ENCODE measurements around the gene NENF. TPM values are rescaled to one million over a fixed set of nuclear protein-coding genes. Genes with fewer than 3 reads are reported as not detected.

NENF gene
- polyA plus RNA-seq, 1 donor (not counting 4 experiments of a cell fraction or from before 2014, with no cell fraction given): 65.6 TPM

GRCh38 chr1:212402666-212403321 is 29.9 kb upstream of the NENF start:
- H3K4me2 ChIP-seq (ENCODE audit: control insufficient read depth, extremely low read depth, insufficient read depth, low read depth, low read length): peak overlapping the region; percentile 57
- DNase-seq (ENCODE audit: low read depth, low spot score): peak; percentile 17
- dilution Hi-C loops (cut with MboI; ENCODE audit: extremely low pct_ligation_motif_present, low sequenced_read_pairs): no loop called here

GRCh38 chr1:212410231-212410820 is 22.4 kb upstream of the NENF start:
- Histone ChIP-seq H3K79me2 (ENCODE audit: control insufficient read depth, insufficient read depth, low read length) (peaks cover 16% of the 10 kb centered on the region), H3K4me2 (ENCODE audit: control insufficient read depth, extremely low read depth, insufficient read depth, low read depth, low read length) (no peak overlapping the region), H3K27ac (ENCODE audit: control insufficient read depth, insufficient read depth, low read length) (no peak overlapping the region), H3K9me3 (ENCODE audit: control insufficient read depth, low read depth, low read length) (no peaks in the 10 kb centered on the region), H3K4me3 (ENCODE audit: control insufficient read depth in 2 of 3, extremely low read depth in 1 of 3, insufficient read depth in 2 of 3, low read depth in 1 of 3, low read length in 3 of 3) (no peak overlapping the region), H3K27me3 (ENCODE audit: control insufficient read depth, extremely low read depth, insufficient read depth, low read length) (no peaks in the 10 kb centered on the region), H3K9ac (ENCODE audit: control insufficient read depth, extremely low read depth, insufficient read depth, low read length) (no peak overlapping the region), H2AFZ (ENCODE audit: control insufficient read depth, low read length) (no peak overlapping the region), H3K36me3 (ENCODE audit: control insufficient read depth in 2 of 2, extremely low read depth in 1 of 2, insufficient read depth in 2 of 2, low read length in 2 of 2) (peaks cover 21 to 27% of the 10 kb centered on the region in 2 experiments), H3K9me1 (ENCODE audit: control insufficient read depth, extremely low read depth, insufficient read depth, low read length) (no peaks in the 10 kb centered on the region), H3K4me1 (ENCODE audit: control insufficient read depth, extremely low read depth, insufficient read depth, low read length) (peaks cover 8% of the 10 kb centered on the region), H4K20me1 (ENCODE audit: control insufficient read depth, extremely low read depth, insufficient read depth, low read length) (no peaks in the 10 kb centered on the region)
- dilution Hi-C loops (cut with MboI; ENCODE audit: extremely low pct_ligation_motif_present, low sequenced_read_pairs): no loop called here
- DNase-seq (ENCODE audit: low read depth, low spot score) (no peak), FAIRE-seq (no peak)
- TF ChIP-seq CTCF (optimal IDR thresholded peaks at IDR 0.05 in 1 of 3, IDR thresholded peaks at IDR 0.05 in 1 of 3, conservative IDR thresholded peaks at IDR 0.05 in 1 of 3; ENCODE audit: extremely low read depth in 1 of 3, insufficient read depth in 2 of 3, low read length in 3 of 3) (no peak), EZH2 (IDR thresholded peaks at IDR 0.05; ENCODE audit: low read length) (no peak)

More at GRCh38 chr1:212402666-212403321, 29.9 kb upstream of the NENF start:
- no peaks in the 10 kb centered on the region for H3K79me2 ChIP-seq (ENCODE audit: control insufficient read depth, insufficient read depth, low read length)
- H3K4me1 ChIP-seq (ENCODE audit: control insufficient read depth, extremely low read depth, insufficient read depth, low read length): peaks cover 16% of the 10 kb centered on the region
- H3K27ac ChIP-seq (ENCODE audit: control insufficient read depth, insufficient read depth, low read length): peak overlapping the region; percentile 84
- H3K27me3 ChIP-seq (ENCODE audit: control insufficient read depth, extremely low read depth, insufficient read depth, low read length): no peaks in the 10 kb centered on the region
- peaks cover 15 to 23% of the 10 kb centered on the region in 2 experiments for H3K36me3 ChIP-seq (ENCODE audit: control insufficient read depth in 2 of 2, extremely low read depth in 1 of 2, insufficient read depth in 2 of 2, low read length in 2 of 2)
- no peak overlapping the region for H2AFZ ChIP-seq (ENCODE audit: control insufficient read depth, low read length)
- H3K9me3 ChIP-seq (ENCODE audit: control insufficient read depth, low read depth, low read length): no peaks in the 10 kb centered on the region
- H3K9me1 ChIP-seq (ENCODE audit: control insufficient read depth, extremely low read depth, insufficient read depth, low read length): no peaks in the 10 kb centered on the region
- no peak overlapping the region for H3K4me3 ChIP-seq (ENCODE audit: control insufficient read depth in 2 of 3, extremely low read depth in 1 of 3, insufficient read depth in 2 of 3, low read depth in 1 of 3, low read length in 3 of 3)
- TF ChIP-seq CTCF (optimal IDR thresholded peaks at IDR 0.05 in 1 of 3, IDR thresholded peaks at IDR 0.05 in 1 of 3, conservative IDR thresholded peaks at IDR 0.05 in 1 of 3; ENCODE audit: extremely low read depth in 1 of 3, insufficient read depth in 2 of 3, low read length in 3 of 3): no peak
- no peak for TF ChIP-seq EZH2 (IDR thresholded peaks at IDR 0.05; ENCODE audit: low read length)
- no peaks in the 10 kb centered on the region for H4K20me1 ChIP-seq (ENCODE audit: control insufficient read depth, extremely low read depth, insufficient read depth, low read length)
- H3K9ac ChIP-seq (ENCODE audit: control insufficient read depth, extremely low read depth, insufficient read depth, low read length): peak overlapping the region; percentile 47
- FAIRE-seq: no peak

Data from keratinocyte (primary cell).